K562 (cell line): Measurements from ENCODE around the gene TEX48. TPM values are rescaled to one million over a fixed set of nuclear protein-coding genes. Genes with fewer than 3 reads are reported as not detected.

ENCODE experiments used
- ATAC-seq: fragments of 200-7000 bp; cut with Tn5 transposase; 3 replicates; pipeline ENCODE4 v1.9.1; 2020; ENCODE audit warnings: moderate library complexity
- BruUV-seq: library from RNA; stranded (reverse); fragments of 400-500 nt; replicated peaks from 2 replicates; lab custom pipeline; 2021; lab: Mats Ljungman, UMichigan
- CTCF ChIA-PET: fragments of 300-600 bp; formaldehyde crosslinking; extraction: SDS; loops from one replicate; lab custom pipeline; 2021; ENCODE audit warnings: low intra/inter-chr PET ratio; lab: Yijun Ruan, JAX
- POLR2A ChIA-PET: fragments of 300-600, 350-650 bp; sonication (Branson Sonifier 250); formaldehyde crosslinking; extraction: SDS; loops from one replicate; lab custom pipeline; 2021; ENCODE audit warnings: antibody characterized with exemption, inconsistent platforms; lab: Yijun Ruan, JAX
- DNase-seq, 4 experiments: peaks; one replicate each; pipeline versions ENCODE4 v3.0.0 to v3.0.0-alpha.2; 2011 to 2018; ENCODE audit warnings: low spot score in 3 of 4, mixed read lengths in 3 of 4; ENCODE audit errors: extremely low read depth in 1 of 4
- FAIRE-seq: peaks from 2 replicates; lab custom pipeline; 2011; peaks lifted over from hg19 to GRCh38; lab: Jason Lieb, UNC
- H2AFZ ChIP-seq: 2 replicates; pipeline ENCODE4 v1.6.0; 2011; ENCODE audit warnings: low read depth, low read length, control low read depth, inconsistent platforms
- H3K27ac ChIP-seq: fragments of 200-600 bp; 3 replicates; pipeline ENCODE4 v1.8.0; 2011; ENCODE audit warnings: low read depth, mild to moderate bottlenecking, control low read depth, inconsistent platforms, low read length, moderate library complexity, mixed read lengths; ENCODE audit errors: extremely low read depth
- H3K27me3 ChIP-seq, 2 experiments: fragments of 300-600 bp in 1 of 2; 2 replicates in 1 of 2; 3 replicates in 1 of 2; pipeline versions ENCODE4 v1.6.0 to v1.8.0; 2011; ENCODE audit warnings: inconsistent platforms in 2 of 2, low read length in 2 of 2, mild to moderate bottlenecking in 1 of 2, mixed read lengths in 1 of 2, moderate library complexity in 1 of 2; ENCODE audit not compliant: control insufficient read depth in 2 of 2, insufficient read depth in 2 of 2
- H3K36me3 ChIP-seq: fragments of 300-600 bp; 3 replicates; pipeline ENCODE4 v1.8.0; 2011; ENCODE audit warnings: mild to moderate bottlenecking, low read length, inconsistent platforms; ENCODE audit not compliant: control insufficient read depth, insufficient read depth
- H3K4me1 ChIP-seq, 2 experiments: fragments of 200-600 bp in 1 of 2; replicated peaks in 1 of 2; 2 replicates in 1 of 2; 3 replicates in 1 of 2; pipeline versions ENCODE4 v1.5.1 to v1.8.0; 2011; ENCODE audit warnings: inconsistent platforms in 2 of 2, low read length in 2 of 2, mild to moderate bottlenecking in 1 of 2, mixed read lengths in 1 of 2, moderate library complexity in 1 of 2; ENCODE audit not compliant: control insufficient read depth in 2 of 2, insufficient read depth in 2 of 2
- H3K4me2 ChIP-seq: 2 replicates; pipeline ENCODE4 v1.6.1; 2011; ENCODE audit warnings: low read length, control low read depth, inconsistent platforms, mixed read lengths; ENCODE audit not compliant: insufficient read depth
- H3K4me3 ChIP-seq: fragments of 200-600 bp; sonication (generic), shearing (Covaris generic); 2 replicates; pipeline ENCODE4 v1.5.1; 2016; ENCODE audit warnings: control low read depth, inconsistent platforms
- H3K79me2 ChIP-seq: fragments of 200-600 bp; 3 replicates; pipeline ENCODE4 v1.8.0; 2011; ENCODE audit warnings: low read length, inconsistent platforms; ENCODE audit not compliant: control insufficient read depth, insufficient read depth
- H3K9ac ChIP-seq, 2 experiments: 2 replicates each; pipeline versions ENCODE4 v1.6.0 to v1.6.1; 2011; ENCODE audit warnings: low read depth in 2 of 2, low read length in 2 of 2, control low read depth in 1 of 2, inconsistent platforms in 1 of 2, mild to moderate bottlenecking in 1 of 2, mixed read lengths in 1 of 2; ENCODE audit not compliant: insufficient read depth in 1 of 2
- H3K9me1 ChIP-seq: one replicate; pipeline ENCODE4 v1.6.0; 2011; ENCODE audit warnings: inconsistent platforms, mild to moderate bottlenecking, low read length, moderate library complexity; ENCODE audit not compliant: control insufficient read depth, insufficient read depth
- H3K9me3 ChIP-seq: replicated peaks from 2 replicates; pipeline ENCODE4 v1.5.1; 2011; ENCODE audit warnings: low read depth, low read length, inconsistent platforms; ENCODE audit not compliant: control insufficient read depth, insufficient read depth
- H4K20me1 ChIP-seq: replicated peaks from 2 replicates; pipeline ENCODE4 v1.6.1; 2011; ENCODE audit warnings: low read length, inconsistent platforms, mixed read lengths; ENCODE audit not compliant: control insufficient read depth, insufficient read depth
- AFF4 ChIP-seq: sonication (generic); formaldehyde crosslinking; IDR thresholded peaks from 2 replicates; pipeline ENCODE4 v1.8.0; 2023; ENCODE audit warnings: mild to moderate bottlenecking, missing genetic modification reagents
- IRF1 ChIP-seq: sonication (generic); formaldehyde crosslinking; IDR thresholded peaks from 2 replicates; pipeline ENCODE4 v1.8.0; 2022; ENCODE audit warnings: missing genetic modification reagents, mild to moderate bottlenecking, borderline replicate concordance
- MYC ChIP-seq, 2 experiments: fragments of 250-450 bp in 1 of 2; sonication (Bioruptor Pico) in 1 of 2; IDR thresholded peaks; 2 replicates each; pipeline versions ENCODE4 v1.5.1 to v1.6.1; 2012 to 2021; ENCODE audit warnings: low read depth in 2 of 2, borderline replicate concordance in 1 of 2, improper control_type of control experiment in 1 of 2, low read length in 1 of 2, mild to moderate bottlenecking in 1 of 2, moderate library complexity in 1 of 2
- POU5F1 ChIP-seq: fragments of 150-350 bp; IDR thresholded peaks from 2 replicates; pipeline ENCODE4 v1.6.1; 2014; ENCODE audit warnings: borderline replicate concordance, low read length, low read depth, mild to moderate bottlenecking; ENCODE audit not compliant: partially characterized antibody
- SMAD4 ChIP-seq: fragments of 250-450 bp; sonication (Bioruptor Pico); conservative IDR thresholded peaks from 2 replicates; pipeline ENCODE4 v1.8.0; 2021; ENCODE audit warnings: inconsistent platforms, mild to moderate bottlenecking, moderate library complexity
- STAT5A ChIP-seq: IDR thresholded peaks from 2 replicates; pipeline ENCODE4 v1.6.1; 2012; ENCODE audit warnings: low read length, inconsistent platforms, borderline replicate concordance
- XRCC5 ChIP-seq: fragments of 200-400 bp; formaldehyde crosslinking; IDR thresholded peaks from 2 replicates; pipeline ENCODE4 v1.6.1; 2017; ENCODE audit warnings: low read depth, mild to moderate bottlenecking, low read length
- ZKSCAN1 ChIP-seq: fragments of 150-350 bp; IDR thresholded peaks from 2 replicates; pipeline ENCODE4 v1.6.1; 2016; ENCODE audit warnings: low read depth, low read length
- ZNF133 ChIP-seq: fragments of 250-450 bp; sonication (Bioruptor Pico); IDR thresholded peaks from 2 replicates; pipeline ENCODE4 v1.4.0; 2020; ENCODE audit warnings: mild to moderate bottlenecking
- ZNF609 ChIP-seq: sonication (generic); formaldehyde crosslinking; IDR thresholded peaks from 2 replicates; pipeline ENCODE4 v1.8.1; 2023; ENCODE audit warnings: missing genetic modification reagents, mild to moderate bottlenecking, borderline replicate concordance
- WGBS: fragments of 100-300 bp; shearing (Covaris generic); methylation state at CpG from one replicate; pipeline ENCODE4 v1.1.6; 2016; ENCODE audit warnings: low coverage, mixed read lengths; ENCODE audit not compliant: insufficient coverage; ENCODE audit errors: missing lambda C conversion rate; 5-methylcytosine and 5-hydroxymethylcytosine counted together
- in situ Hi-C: fragments of 300-500 bp; cut with MboI; formaldehyde crosslinking; loops from 4 replicates; pipeline ENCODE4 v1.15.0; 2018; ENCODE audit warnings: inconsistent platforms, mixed read lengths
- intact Hi-C: fragments of 100-400 bp; cut with micrococcal nuclease; formaldehyde crosslinking; loops from 2 replicates; pipeline ENCODE4 v1.14.2; 2022
- polyA plus RNA-seq, 8 experiments: library from polyadenylated mRNA; depleted of rRNA in 4 of 8; stranded (reverse) in 5 of 8; unstranded in 3 of 8; fragments of >200 nt; fragmentation: Nextera tagmentation in 2 of 8; fragmentation: Illumina TruSeq in 1 of 8; extraction: Ambion mirVana in 2 of 8; extraction: Trizol in 1 of 8; gene quantifications; 2 replicates each; pipeline versions ENCODE4 v1.2.1 to v1.2.3, GENCODE V29; 2011 to 2014; ENCODE audit warnings: inconsistent platforms in 1 of 8, missing spikeins in 1 of 8
- total RNA-seq, 7 experiments: library from RNA; depleted of rRNA in 6 of 7; stranded (reverse); fragments of >200 nt in 6 of 7; fragmentation: Illumina TruSeq in 2 of 7; extraction: Trizol in 2 of 7; gene quantifications; 2 replicates each; pipeline versions ENCODE4 v1.2.1 to v1.2.3, GENCODE V29; 2011 to 2021; ENCODE audit warnings: low replicate concordance in 1 of 7

Gene TEX48
- total and polyA plus RNA-seq, 9 of the 15 experiments (the other 6 are each of a cell fraction or from before 2014, with no cell fraction given): not detected

DNA sequence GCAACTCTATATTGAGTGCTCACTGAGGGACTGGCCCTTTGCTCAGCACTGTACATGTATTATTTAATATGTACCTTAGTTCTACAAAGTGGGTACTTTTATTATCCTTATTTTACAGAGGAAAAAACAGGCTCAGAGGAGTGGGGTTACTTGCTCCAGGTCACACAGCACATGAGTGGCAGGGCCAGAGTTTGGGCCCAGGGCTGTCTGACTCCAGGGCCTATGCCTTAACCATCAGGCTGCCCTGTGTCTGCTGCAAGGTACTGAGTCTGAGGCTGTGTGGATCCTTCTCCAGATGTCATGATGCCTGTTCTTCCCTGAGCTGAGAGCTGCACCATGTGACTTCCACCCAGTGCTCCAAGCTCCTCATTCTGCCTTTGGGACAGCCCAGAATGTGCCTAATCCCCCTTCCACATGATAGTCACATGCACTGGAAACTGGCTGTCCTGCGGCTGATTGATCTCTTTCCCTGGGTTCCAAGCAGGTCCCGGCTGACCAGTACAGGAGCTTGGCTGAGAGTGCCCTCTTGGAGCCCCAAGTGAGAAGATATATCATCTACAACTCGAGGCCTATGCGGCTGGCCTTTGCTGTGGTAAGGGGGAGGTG is 55.5 kb downstream of the TEX48 start:
- in situ Hi-C loops (no loop called here), intact Hi-C loops (no loop called here)
- H3K27ac ChIP-seq: no peak overlapping the region
- no peaks in the 10 kb centered on the region for H4K20me1 ChIP-seq
- no peaks in the 10 kb centered on the region for H3K4me1 ChIP-seq
- BruUV-seq: no TSS peak
- H3K79me2 ChIP-seq: no peaks in the 10 kb centered on the region
- ChIA-PET CTCF (no interaction called here), POLR2A (interaction anchor here (0.6 to 0.7 kb wide), 4 partner anchors 12 to 131 kb away, joined by 3 read pairs; no protein-coding TSS in a partner anchor)
- no peaks in the 10 kb centered on the region for H3K9me3 ChIP-seq
- 93% methylated on average over 4 of the region's 4 CpGs for WGBS
- no peaks in the 10 kb centered on the region for H3K27me3 ChIP-seq
- FAIRE-seq: no peak
- ATAC-seq: no peak
- TF ChIP-seq XRCC5: no peak
- TF ChIP-seq ZNF133 (CRISPR knock-in tag): no peak
- no peak for TF ChIP-seq AFF4 (CRISPR knock-in tag)
- TF ChIP-seq POU5F1: no peak
- no peak for TF ChIP-seq STAT5A
- no peak for TF ChIP-seq MYC (IDR thresholded peaks at IDR 0.05; ENCODE audit: low read depth, low read length)
- no peak for TF ChIP-seq MYC (CRISPR knock-in tag; IDR thresholded peaks at IDR 0.05; ENCODE audit: borderline replicate concordance, low read depth)
- TF ChIP-seq IRF1 (CRISPR knock-in tag): no peak
- TF ChIP-seq SMAD4 (CRISPR knock-in tag): no peak
- TF ChIP-seq ZNF609 (CRISPR knock-in tag): no peak
- no peak for TF ChIP-seq ZKSCAN1
- no peak overlapping the region for H2AFZ ChIP-seq
- no peaks in the 10 kb centered on the region for H3K9me1 ChIP-seq
- H3K4me3 ChIP-seq: no peak overlapping the region
- peaks cover 56% of the 10 kb centered on the region; the same call in 2 of the 3 replicates for H3K36me3 ChIP-seq
- H3K4me2 ChIP-seq: no peak overlapping the region
- H3K9ac ChIP-seq: 0 out of 4 replicates have a peak overlapping the region, but pooled peaks of 1 of the 2 experiments have one; percentile 23
- DNase-seq: no peak
